OCI-LY7 (cell line): Measurements from ENCODE around the gene ACOT13.
"Not testable (repeated sequence)": the region's sequence is repeated elsewhere in the genome, so short reads cannot be mapped to it uniquely, and the experiment has no call there.

Experiments
- CTCF ChIP-seq: fragments of 200-600 bp; sonication (generic); conservative IDR thresholded peaks from 2 replicates; pipeline ENCODE4 v1.5.1; 2014; ENCODE audit warnings: mild to moderate bottlenecking, antibody characterized with exemption, low read length, moderate library complexity, mixed read lengths
- EZH2phosphoT487 ChIP-seq: fragments of 200-600 bp; sonication (generic); IDR thresholded peaks from 2 replicates; pipeline ENCODE4 v1.6.1; 2018; ENCODE audit warnings: low read depth, borderline replicate concordance, mild to moderate bottlenecking, mixed run types, antibody characterized with exemption, low read length, moderate library complexity, mixed read lengths

DNA sequence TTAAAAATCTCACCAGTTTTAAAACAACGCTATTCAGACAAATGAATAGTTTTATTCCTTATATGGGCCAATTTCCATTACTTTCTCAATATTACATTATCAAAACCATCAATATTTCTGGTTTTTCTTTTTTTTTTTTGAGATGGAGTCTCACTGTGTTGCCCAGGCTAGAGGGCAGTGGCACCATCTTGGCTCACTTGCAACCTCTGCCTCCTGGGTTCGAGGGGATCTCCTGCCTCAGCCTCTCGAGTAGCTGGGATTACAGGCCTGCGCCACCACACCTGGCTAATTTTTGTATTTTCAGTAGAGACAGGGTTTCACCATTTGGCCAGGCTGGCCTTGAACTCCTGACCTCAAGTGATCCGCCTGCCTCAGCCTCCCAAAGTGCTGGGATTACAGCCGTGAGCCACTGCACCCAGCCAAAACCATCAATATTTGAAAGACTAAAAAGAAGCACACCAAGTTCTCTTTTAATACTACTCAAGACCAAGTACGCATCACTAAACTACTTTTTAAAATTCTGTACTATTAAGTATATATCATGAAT, 49.8 kb downstream of the ACOT13 start:
- TF ChIP-seq CTCF, EZH2phosphoT487: not testable (repeated sequence)
